ENCODE data around the gene HCRT. TPM values are rescaled to one million over a fixed set of nuclear protein-coding genes. Genes with fewer than 3 reads are reported as not detected.

Gene HCRT
- total RNA-seq, 1 donor: not detected

DNA sequence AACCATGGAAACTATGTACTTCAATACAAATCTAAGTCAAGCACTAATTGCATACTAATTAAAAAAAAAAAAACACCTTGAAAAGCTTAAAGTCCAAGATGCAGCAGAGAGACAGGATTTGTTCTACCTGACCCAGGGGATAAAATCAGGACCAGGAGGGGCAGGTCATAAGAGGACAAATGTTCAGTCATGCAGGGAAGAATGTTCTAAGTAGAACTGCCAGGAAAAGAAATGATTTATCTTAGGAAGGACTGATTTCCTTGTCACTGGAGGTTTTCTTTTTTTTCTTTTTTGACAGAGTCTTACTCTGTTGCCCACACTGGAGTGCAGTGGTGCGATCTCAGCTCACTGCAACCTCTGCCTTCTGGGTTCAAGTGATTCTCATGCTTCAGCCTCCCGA lies 18.1 kb upstream of the HCRT start:
- no peak for TF ChIP-seq CTCF (IDR thresholded peaks at IDR 0.05; ENCODE audit: insufficient read depth, low read length)
- H3K4me3 ChIP-seq (ENCODE audit: low read depth, low read length): no peak overlapping the region
- no peak for DNase-seq (ENCODE audit: low read depth)

GRCh38 chr17:42202696-42203095 lies 17.4 kb upstream of the HCRT start:
- DNase-seq (ENCODE audit: low read depth): no peak

DNA sequence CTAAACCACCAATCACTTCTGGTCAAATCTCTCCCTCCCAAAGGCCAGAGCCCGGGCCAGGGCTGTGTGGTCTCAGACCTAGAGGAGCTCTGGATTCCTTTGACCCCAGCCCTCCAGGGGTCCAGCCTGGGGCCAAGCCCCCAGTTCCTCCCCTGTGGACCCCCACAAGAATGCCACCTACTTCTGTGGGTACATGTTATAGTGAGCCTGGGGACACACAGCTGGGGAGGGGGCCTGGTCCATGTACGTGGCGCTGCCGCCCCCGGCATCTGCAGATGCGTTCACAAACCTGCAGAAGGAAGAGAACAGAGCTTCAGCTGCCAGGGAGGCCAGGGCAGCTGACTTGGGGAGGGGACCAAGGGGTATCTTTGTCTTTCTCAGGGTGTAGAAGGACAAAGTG lies 16.9 kb upstream of the HCRT start:
- no peak overlapping the region for H3K4me3 ChIP-seq (ENCODE audit: low read depth, low read length)
- DNase-seq (ENCODE audit: low read depth): no peak
- TF ChIP-seq CTCF (IDR thresholded peaks at IDR 0.05; ENCODE audit: insufficient read depth, low read length): no peak

More at GRCh38 chr17:42202696-42203095, 17.4 kb upstream of the HCRT start:
- H3K4me3 ChIP-seq (ENCODE audit: low read depth, low read length): no peak overlapping the region
- TF ChIP-seq CTCF (IDR thresholded peaks at IDR 0.05; ENCODE audit: insufficient read depth, low read length): no peak

- TF ChIP-seq CTCF (IDR thresholded peaks at IDR 0.05; ENCODE audit: insufficient read depth, low read length): no peak
- no peak overlapping the region for H3K4me3 ChIP-seq (ENCODE audit: low read depth, low read length)
- no peak for DNase-seq (ENCODE audit: low read depth)
Measured at GRCh38 chr17:42201458-42201772, 16.2 kb upstream of the HCRT start.

- peak; percentile 88 for DNase-seq (ENCODE audit: low read depth)
- no peak for TF ChIP-seq CTCF (IDR thresholded peaks at IDR 0.05; ENCODE audit: insufficient read depth, low read length)
- no peak overlapping the region for H3K4me3 ChIP-seq (ENCODE audit: low read depth, low read length)
Measured at GRCh38 chr17:42200706-42201457, 15.6 kb upstream of the HCRT start.

- TF ChIP-seq CTCF (IDR thresholded peaks at IDR 0.05; ENCODE audit: insufficient read depth, low read length): no peak
- no peak for DNase-seq (ENCODE audit: low read depth)
- no peak overlapping the region for H3K4me3 ChIP-seq (ENCODE audit: low read depth, low read length)
Measured at GRCh38 chr17:42199416-42200011, 14.3 kb upstream of the HCRT start.

All from fibroblast of the aortic adventitia (primary cell).